Fibroblast of lung (primary cell): Measurements from ENCODE around the gene ADAMTS10. TPM values are rescaled to one million over a fixed set of nuclear protein-coding genes. Genes with fewer than 3 reads are reported as not detected.

ENCODE experiments used
- DNase-seq, 2 donors: peaks; one replicate each; pipeline versions ENCODE4 v3.0.0 to v3.0.0-alpha.2; 2010; ENCODE audit warnings: low read depth in 2 of 2
- H2AFZ ChIP-seq: 2 replicates; pipeline ENCODE4 v1.5.1; 2012; ENCODE audit warnings: low read length, control low read depth, inconsistent platforms
- H3K27ac ChIP-seq: 2 replicates; pipeline ENCODE4 v1.5.1; 2011; ENCODE audit warnings: low read length, control low read depth; ENCODE audit not compliant: insufficient read depth
- H3K27me3 ChIP-seq: 2 replicates; pipeline ENCODE4 v1.5.1; 2011; ENCODE audit warnings: mild to moderate bottlenecking, low read length; ENCODE audit not compliant: control insufficient read depth, insufficient read depth
- H3K36me3 ChIP-seq: 2 replicates; pipeline ENCODE4 v1.5.1; 2011; ENCODE audit warnings: low read length; ENCODE audit not compliant: control insufficient read depth, insufficient read depth
- H3K4me1 ChIP-seq: 2 replicates; pipeline ENCODE4 v1.5.1; 2011; ENCODE audit warnings: low read length; ENCODE audit not compliant: control insufficient read depth, insufficient read depth; ENCODE audit errors: extremely low read depth
- H3K4me2 ChIP-seq: 2 replicates; pipeline ENCODE4 v1.5.1; 2011; ENCODE audit warnings: low read length, control low read depth; ENCODE audit not compliant: insufficient read depth; ENCODE audit errors: extremely low read depth
- H3K4me3 ChIP-seq, 4 experiments: fragments of 200-600 bp in 1 of 4; sonication (generic) in 1 of 4; replicated peaks in 1 of 4; 2 replicates each; pipeline ENCODE4 v1.5.1; 2011 to 2016; ENCODE audit warnings: low read length in 4 of 4, low read depth in 3 of 4, mild to moderate bottlenecking in 3 of 4, control low read depth in 2 of 4, inconsistent platforms in 1 of 4, mixed read lengths in 1 of 4; ENCODE audit not compliant: insufficient read depth in 1 of 4; ENCODE audit errors: control extremely low read depth in 1 of 4
- H3K79me2 ChIP-seq: 2 replicates; pipeline ENCODE4 v1.5.1; 2012; ENCODE audit warnings: mild to moderate bottlenecking, low read length, inconsistent platforms; ENCODE audit not compliant: control insufficient read depth, insufficient read depth
- H3K9ac ChIP-seq: 2 replicates; pipeline ENCODE4 v1.5.1; 2011; ENCODE audit warnings: mild to moderate bottlenecking, low read length, control low read depth; ENCODE audit not compliant: insufficient read depth
- H3K9me3 ChIP-seq: 2 replicates; pipeline ENCODE4 v1.5.1; 2012; ENCODE audit warnings: low read depth, low read length; ENCODE audit not compliant: control insufficient read depth, insufficient read depth
- H4K20me1 ChIP-seq: 2 replicates; pipeline ENCODE4 v1.5.1; 2011; ENCODE audit warnings: low read length; ENCODE audit not compliant: control insufficient read depth, insufficient read depth; ENCODE audit errors: extremely low read depth
- EZH2 ChIP-seq: IDR thresholded peaks from 2 replicates; pipeline ENCODE4 v1.5.1; 2012; ENCODE audit warnings: low read length, control low read depth, mild to moderate bottlenecking; ENCODE audit errors: missing control alignments
- polyA plus RNA-seq, 2 donors: library from polyadenylated mRNA; depleted of rRNA in 1 of 2; stranded (reverse) in 1 of 2; unstranded in 1 of 2; fragments of >200 nt; gene quantifications; 2 replicates each; pipeline ENCODE4 v1.2.1, GENCODE V29; 2011 to 2012; ENCODE audit warnings: missing spikeins in 1 of 2
- total RNA-seq: library from RNA; depleted of rRNA; stranded (reverse); fragments of >200 nt; gene quantifications from 2 replicates; pipeline ENCODE4 v1.2.1, GENCODE V29; 2014
- TF ChIP-seq, protein P1 (sequence below), 2 donors: IDR thresholded peaks in 1 of 2; conservative IDR thresholded peaks in 1 of 2; 1 replicate in 1 of 2; 2 replicates in 1 of 2; pipeline ENCODE4 v1.5.1; 2011 to 2012; ENCODE audit warnings: low read length in 2 of 2, control low read depth in 1 of 2, inconsistent platforms in 1 of 2, low read depth in 1 of 2, mild to moderate bottlenecking in 1 of 2

Gene ADAMTS10
- total and polyA plus RNA-seq, 2 donors (not counting 1 experiment from before 2014, with no cell fraction given), result 2.0 to 11.2 TPM

GRCh38 chr19:8596168-8596567 is 14.3 kb downstream of the ADAMTS10 start:
- DNase-seq, result no peak
- no peaks in the 10 kb centered on the region for H4K20me1 ChIP-seq
- TF ChIP-seq EZH2, result no peak
- TF ChIP-seq, protein P1, sequence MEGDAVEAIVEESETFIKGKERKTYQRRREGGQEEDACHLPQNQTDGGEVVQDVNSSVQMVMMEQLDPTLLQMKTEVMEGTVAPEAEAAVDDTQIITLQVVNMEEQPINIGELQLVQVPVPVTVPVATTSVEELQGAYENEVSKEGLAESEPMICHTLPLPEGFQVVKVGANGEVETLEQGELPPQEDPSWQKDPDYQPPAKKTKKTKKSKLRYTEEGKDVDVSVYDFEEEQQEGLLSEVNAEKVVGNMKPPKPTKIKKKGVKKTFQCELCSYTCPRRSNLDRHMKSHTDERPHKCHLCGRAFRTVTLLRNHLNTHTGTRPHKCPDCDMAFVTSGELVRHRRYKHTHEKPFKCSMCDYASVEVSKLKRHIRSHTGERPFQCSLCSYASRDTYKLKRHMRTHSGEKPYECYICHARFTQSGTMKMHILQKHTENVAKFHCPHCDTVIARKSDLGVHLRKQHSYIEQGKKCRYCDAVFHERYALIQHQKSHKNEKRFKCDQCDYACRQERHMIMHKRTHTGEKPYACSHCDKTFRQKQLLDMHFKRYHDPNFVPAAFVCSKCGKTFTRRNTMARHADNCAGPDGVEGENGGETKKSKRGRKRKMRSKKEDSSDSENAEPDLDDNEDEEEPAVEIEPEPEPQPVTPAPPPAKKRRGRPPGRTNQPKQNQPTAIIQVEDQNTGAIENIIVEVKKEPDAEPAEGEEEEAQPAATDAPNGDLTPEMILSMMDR (conservative IDR thresholded peaks at IDR 0.05 in 1 of 2, IDR thresholded peaks at IDR 0.05 in 1 of 2; ENCODE audit: low read depth in 1 of 2, low read length in 2 of 2), result no peak
- H2AFZ ChIP-seq, result no peak overlapping the region
- H3K4me1 ChIP-seq, result peaks cover 3% of the 10 kb centered on the region
- no peaks in the 10 kb centered on the region for H3K9me3 ChIP-seq
- H3K4me3 ChIP-seq, result no peak overlapping the region
- H3K27me3 ChIP-seq, result no peaks in the 10 kb centered on the region
- no peaks in the 10 kb centered on the region for H3K36me3 ChIP-seq
- H3K27ac ChIP-seq, result no peak overlapping the region
- no peak overlapping the region for H3K9ac ChIP-seq
- H3K4me2 ChIP-seq, result no peak overlapping the region
- H3K79me2 ChIP-seq, result no peaks in the 10 kb centered on the region

GRCh38 chr19:8595651-8596050 is 14.9 kb downstream of the ADAMTS10 start:
- Histone ChIP-seq H3K79me2 (no peaks in the 10 kb centered on the region), H4K20me1 (no peaks in the 10 kb centered on the region), H3K9ac (no peak overlapping the region), H3K4me2 (no peak overlapping the region), H3K27me3 (no peaks in the 10 kb centered on the region), H2AFZ (no peak overlapping the region), H3K4me1 (peaks cover 3% of the 10 kb centered on the region), H3K27ac (no peak overlapping the region), H3K4me3 (no peak overlapping the region), H3K36me3 (no peaks in the 10 kb centered on the region), H3K9me3 (no peaks in the 10 kb centered on the region)
- TF ChIP-seq EZH2, result no peak
- TF ChIP-seq, protein P1 (conservative IDR thresholded peaks at IDR 0.05 in 1 of 2, IDR thresholded peaks at IDR 0.05 in 1 of 2; ENCODE audit: low read depth in 1 of 2, low read length in 2 of 2), result no peak
- no peak for DNase-seq

GRCh38 chr19:8593931-8594330 is 16.6 kb downstream of the ADAMTS10 start:
- H3K9ac ChIP-seq, result no peak overlapping the region
- H4K20me1 ChIP-seq, result no peaks in the 10 kb centered on the region
- H2AFZ ChIP-seq, result no peak overlapping the region
- H3K9me3 ChIP-seq, result no peaks in the 10 kb centered on the region
- H3K4me1 ChIP-seq, result peaks cover 3% of the 10 kb centered on the region
- no peaks in the 10 kb centered on the region for H3K36me3 ChIP-seq
- no peak for DNase-seq
- no peak overlapping the region for H3K4me3 ChIP-seq
- no peaks in the 10 kb centered on the region for H3K79me2 ChIP-seq
- no peak overlapping the region for H3K27ac ChIP-seq
- TF ChIP-seq, protein P1 (conservative IDR thresholded peaks at IDR 0.05 in 1 of 2, IDR thresholded peaks at IDR 0.05 in 1 of 2; ENCODE audit: low read depth in 1 of 2, low read length in 2 of 2), result peak in 1 of 2 donors; percentile 23
- TF ChIP-seq EZH2, result no peak
- no peaks in the 10 kb centered on the region for H3K27me3 ChIP-seq
- no peak overlapping the region for H3K4me2 ChIP-seq
